Measurements from ENCODE around the gene KRT39. TPM values are rescaled to one million over a fixed set of nuclear protein-coding genes. Genes with fewer than 3 reads are reported as not detected.

KRT39 gene
- total and polyA plus RNA-seq, 10 of the 15 experiments (the other 5 are each of a cell fraction or from before 2014, with no cell fraction given) = not detected

DNA sequence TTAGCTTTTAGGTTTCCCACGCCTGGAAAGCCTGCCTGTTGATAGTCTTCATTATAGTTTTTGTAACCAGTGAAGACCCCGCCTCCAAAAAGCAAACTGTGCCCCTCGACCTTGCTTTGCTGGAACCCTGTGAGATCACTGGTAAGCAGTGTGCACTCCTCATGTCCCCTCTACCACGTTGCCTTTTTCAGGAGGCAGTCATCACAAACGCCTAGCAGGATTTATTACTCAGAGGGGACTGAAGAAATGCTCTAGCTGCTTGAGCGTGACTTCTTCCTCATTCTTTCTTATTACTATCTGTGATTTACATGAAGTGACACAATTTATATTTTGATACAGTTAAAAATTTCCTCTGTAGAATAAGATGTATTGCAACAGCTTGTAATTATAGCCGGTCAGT, 48.7 kb upstream of the KRT39 start:
- Histone ChIP-seq H3K36me3 (ENCODE audit: control insufficient read depth in 2 of 2, insufficient read depth in 2 of 2, low read length in 1 of 2) (no peaks in the 10 kb centered on the region), H2AFZ (ENCODE audit: control insufficient read depth, low read depth, low read length) (no peak overlapping the region), H3K27ac (ENCODE audit: control insufficient read depth, insufficient read depth) (no peak overlapping the region), H4K20me1 (ENCODE audit: control insufficient read depth, insufficient read depth) (no peaks in the 10 kb centered on the region), H3K79me2 (ENCODE audit: control insufficient read depth, insufficient read depth, low read length) (no peaks in the 10 kb centered on the region), H3K4me2 (ENCODE audit: control insufficient read depth, insufficient read depth) (no peak overlapping the region), H3K9me3 (replicated peaks; ENCODE audit: control insufficient read depth, insufficient read depth, low read length) (no peaks in the 10 kb centered on the region), H3K4me3 (no peak overlapping the region), H3K27me3 (replicated peaks in 1 of 2; ENCODE audit: control insufficient read depth in 2 of 2, insufficient read depth in 2 of 2, low read length in 1 of 2) (no peaks in the 10 kb centered on the region; a peak in 2 of 4 replicates), H3K9ac (ENCODE audit: control insufficient read depth, insufficient read depth, low read length) (no peak overlapping the region), H3K4me1 (ENCODE audit: control insufficient read depth, insufficient read depth, low read length) (no peaks in the 10 kb centered on the region)
- ChIA-PET CTCF (no interaction called here), POLR2A (no interaction called here), SMC1A (ENCODE audit: uncharacterized antibody, unreplicated experiment) (no interaction called here), RAD21 (ENCODE audit: unreplicated experiment) (no interaction called here)
- 8% methylated on average over 7 of the region's 7 CpGs for WGBS (ENCODE audit: insufficient coverage, insufficient replicate concordance, low lambda C conversion rate, missing lambda C conversion rate)
- intact Hi-C loops (cut with micrococcal nuclease; ENCODE audit: unreplicated experiment) = no loop called here
- no peak for ATAC-seq
- TF ChIP-seq SMAD5 (IDR thresholded peaks at IDR 0.05; ENCODE audit: low read depth) = no peak
- no peak for TF ChIP-seq POLR2A (IDR thresholded peaks at IDR 0.05; ENCODE audit: low read depth, low read length)
- TF ChIP-seq BCL11A (IDR thresholded peaks at IDR 0.05; ENCODE audit: low read depth, low read length) = no peak
- no peak for TF ChIP-seq ZNF622 (IDR thresholded peaks at IDR 0.05)
- TF ChIP-seq, protein P1, sequence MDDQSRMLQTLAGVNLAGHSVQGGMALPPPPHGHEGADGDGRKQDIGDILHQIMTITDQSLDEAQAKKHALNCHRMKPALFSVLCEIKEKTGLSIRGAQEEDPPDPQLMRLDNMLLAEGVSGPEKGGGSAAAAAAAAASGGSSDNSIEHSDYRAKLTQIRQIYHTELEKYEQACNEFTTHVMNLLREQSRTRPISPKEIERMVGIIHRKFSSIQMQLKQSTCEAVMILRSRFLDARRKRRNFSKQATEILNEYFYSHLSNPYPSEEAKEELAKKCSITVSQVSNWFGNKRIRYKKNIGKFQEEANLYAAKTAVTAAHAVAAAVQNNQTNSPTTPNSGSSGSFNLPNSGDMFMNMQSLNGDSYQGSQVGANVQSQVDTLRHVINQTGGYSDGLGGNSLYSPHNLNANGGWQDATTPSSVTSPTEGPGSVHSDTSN (IDR thresholded peaks at IDR 0.05; ENCODE audit: insufficient replicate concordance, low read depth, low read length) = no peak
- TF ChIP-seq SREBF2 (IDR thresholded peaks at IDR 0.05; ENCODE audit: low read length) = no peak
- TF ChIP-seq PML (IDR thresholded peaks at IDR 0.05; ENCODE audit: low read length) = no peak
- no peak for FAIRE-seq
- in situ Hi-C loops (cut with MboI) = no loop called here
- DNase-seq (ENCODE audit: low read depth, low spot score) = no peak
- no TSS peak for BruUV-seq (replicated peaks)

DNA sequence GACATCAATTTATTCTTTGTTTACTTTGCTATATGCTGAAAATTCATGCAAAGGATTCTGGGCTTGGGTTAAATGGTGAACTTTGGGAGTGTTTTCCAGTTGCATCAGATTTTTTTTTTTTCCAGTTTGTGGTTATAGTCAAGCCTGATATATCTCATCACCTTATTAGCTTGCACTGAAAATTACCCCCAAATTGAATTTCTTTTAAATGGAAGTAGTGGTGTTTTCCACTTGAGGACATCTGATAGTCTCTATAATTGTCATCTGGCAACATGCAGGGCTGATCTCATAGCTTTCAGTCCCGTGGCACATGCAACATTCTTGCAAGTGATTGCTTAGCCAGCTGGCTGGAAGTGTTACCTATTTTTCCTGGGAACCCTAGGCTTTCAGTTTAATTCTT, 46.9 kb upstream of the KRT39 start:
- 4% methylated on average over 1 of the region's 1 CpG for WGBS (ENCODE audit: insufficient coverage, insufficient replicate concordance, low lambda C conversion rate, missing lambda C conversion rate)
- intact Hi-C loops (cut with micrococcal nuclease; ENCODE audit: unreplicated experiment) (no loop called here), in situ Hi-C loops (cut with MboI) (no loop called here)
- ChIA-PET RAD21 (ENCODE audit: unreplicated experiment) (no interaction called here), CTCF (interaction anchor here (0.6 kb wide), 1 partner anchor 635 kb away, joined by 3 read pairs; no protein-coding TSS in a partner anchor), SMC1A (ENCODE audit: uncharacterized antibody, unreplicated experiment) (no interaction called here), POLR2A (no interaction called here)
- no peak for ATAC-seq
- no peak for DNase-seq (ENCODE audit: low read depth, low spot score)
- Histone ChIP-seq H3K79me2 (ENCODE audit: control insufficient read depth, insufficient read depth, low read length) (no peaks in the 10 kb centered on the region), H3K4me2 (ENCODE audit: control insufficient read depth, insufficient read depth) (no peak overlapping the region), H4K20me1 (ENCODE audit: control insufficient read depth, insufficient read depth) (no peaks in the 10 kb centered on the region), H2AFZ (ENCODE audit: control insufficient read depth, low read depth, low read length) (no peak overlapping the region), H3K27me3 (replicated peaks in 1 of 2; ENCODE audit: control insufficient read depth in 2 of 2, insufficient read depth in 2 of 2, low read length in 1 of 2) (peaks cover 0 to 3% of the 10 kb centered on the region in 2 experiments; a peak in 2 of 4 replicates), H3K4me1 (ENCODE audit: control insufficient read depth, insufficient read depth, low read length) (no peaks in the 10 kb centered on the region), H3K9me3 (replicated peaks; ENCODE audit: control insufficient read depth, insufficient read depth, low read length) (no peaks in the 10 kb centered on the region), H3K4me3 (no peak overlapping the region), H3K36me3 (ENCODE audit: control insufficient read depth in 2 of 2, insufficient read depth in 2 of 2, low read length in 1 of 2) (no peaks in the 10 kb centered on the region), H3K9ac (ENCODE audit: control insufficient read depth, insufficient read depth, low read length) (no peak overlapping the region), H3K27ac (ENCODE audit: control insufficient read depth, insufficient read depth) (no peak overlapping the region)
- no peak for FAIRE-seq
- no TSS peak for BruUV-seq (replicated peaks)
- TF ChIP-seq FOXM1 (IDR thresholded peaks at IDR 0.05; ENCODE audit: low read depth, low read length) = no peak
- TF ChIP-seq FOXK2 (IDR thresholded peaks at IDR 0.05) = no peak
- TF ChIP-seq MEF2B (IDR thresholded peaks at IDR 0.05; ENCODE audit: partially characterized antibody, poor library complexity, severe bottlenecking) = no peak
- no peak for TF ChIP-seq JUNB (IDR thresholded peaks at IDR 0.05)
- TF ChIP-seq NFXL1 (IDR thresholded peaks at IDR 0.05; ENCODE audit: borderline replicate concordance) = no peak
- TF ChIP-seq, protein P2, sequence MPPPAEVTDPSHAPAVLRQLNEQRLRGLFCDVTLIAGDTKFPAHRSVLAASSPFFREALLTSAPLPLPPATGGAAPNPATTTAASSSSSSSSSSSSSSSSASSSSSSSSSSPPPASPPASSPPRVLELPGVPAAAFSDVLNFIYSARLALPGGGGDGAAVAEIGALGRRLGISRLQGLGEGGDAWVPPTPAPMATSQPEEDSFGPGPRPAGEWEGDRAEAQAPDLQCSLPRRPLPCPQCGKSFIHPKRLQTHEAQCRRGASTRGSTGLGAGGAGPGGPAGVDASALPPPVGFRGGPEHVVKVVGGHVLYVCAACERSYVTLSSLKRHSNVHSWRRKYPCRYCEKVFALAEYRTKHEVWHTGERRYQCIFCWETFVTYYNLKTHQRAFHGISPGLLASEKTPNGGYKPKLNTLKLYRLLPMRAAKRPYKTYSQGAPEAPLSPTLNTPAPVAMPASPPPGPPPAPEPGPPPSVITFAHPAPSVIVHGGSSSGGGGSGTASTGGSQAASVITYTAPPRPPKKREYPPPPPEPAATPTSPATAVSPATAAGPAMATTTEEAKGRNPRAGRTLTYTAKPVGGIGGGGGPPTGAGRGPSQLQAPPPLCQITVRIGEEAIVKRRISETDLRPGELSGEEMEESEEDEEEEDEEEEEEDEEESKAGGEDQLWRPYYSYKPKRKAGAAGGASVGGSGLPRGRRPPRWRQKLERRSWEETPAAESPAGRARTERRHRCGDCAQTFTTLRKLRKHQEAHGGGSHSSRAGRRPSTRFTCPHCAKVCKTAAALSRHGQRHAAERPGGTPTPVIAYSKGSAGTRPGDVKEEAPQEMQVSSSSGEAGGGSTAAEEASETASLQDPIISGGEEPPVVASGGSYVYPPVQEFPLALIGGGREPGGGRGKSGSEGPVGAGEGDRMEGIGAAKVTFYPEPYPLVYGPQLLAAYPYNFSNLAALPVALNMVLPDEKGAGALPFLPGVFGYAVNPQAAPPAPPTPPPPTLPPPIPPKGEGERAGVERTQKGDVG (CRISPR knock-in tag; IDR thresholded peaks at IDR 0.05) = no peak
- no peak for TF ChIP-seq TBL1XR1 (IDR thresholded peaks at IDR 0.05; ENCODE audit: low read depth, low read length)
- TF ChIP-seq CHD1 (IDR thresholded peaks at IDR 0.05; ENCODE audit: low read depth, low read length) = no peak
- TF ChIP-seq MYC (IDR thresholded peaks at IDR 0.05; ENCODE audit: insufficient read depth, insufficient read length, insufficient replicate concordance, low read length, severe bottlenecking) = no peak
- no peak for TF ChIP-seq ETV6 (conservative IDR thresholded peaks at IDR 0.05 in 1 of 2, IDR thresholded peaks at IDR 0.05 in 1 of 2; ENCODE audit: borderline replicate concordance in 1 of 2, low read depth in 1 of 2)

Measured in GM12878 (cell line).